K562 (cell line): ENCODE measurements around the gene MON1A. TPM values are rescaled to one million over a fixed set of nuclear protein-coding genes. Genes with fewer than 3 reads are reported as not detected.

Experiments used
- DEAF1 ChIP-seq: fragments of 450-650 bp; formaldehyde crosslinking; IDR thresholded peaks from 2 replicates; pipeline ENCODE4 v1.4.0; 2020; ENCODE audit warnings: mild to moderate bottlenecking, moderate library complexity
- EP400 ChIP-seq: fragments of 450-650 bp; IDR thresholded peaks from 2 replicates; pipeline ENCODE4 v1.6.1; 2017; ENCODE audit warnings: antibody characterized with exemption, mild to moderate bottlenecking, moderate library complexity
- OTX1 ChIP-seq: fragments of 450-650 bp; formaldehyde crosslinking; IDR thresholded peaks from 2 replicates; pipeline ENCODE4 v1.4.0; 2022; ENCODE audit warnings: mild to moderate bottlenecking
- RERE ChIP-seq: sonication (generic); formaldehyde crosslinking; IDR thresholded peaks from 2 replicates; pipeline ENCODE4 v1.8.0; 2023; ENCODE audit warnings: missing genetic modification reagents, mild to moderate bottlenecking, borderline replicate concordance
- TFAM ChIP-seq: fragments of 250-450 bp; sonication (Bioruptor Pico); conservative IDR thresholded peaks from 2 replicates; pipeline ENCODE4 v1.5.0; 2021; ENCODE audit warnings: mild to moderate bottlenecking, moderate library complexity
- ZNF165 ChIP-seq: fragments of 250-450 bp; sonication (Bioruptor Pico); IDR thresholded peaks from 2 replicates; pipeline ENCODE4 v1.4.0; 2020; ENCODE audit warnings: borderline replicate concordance
- ZNF384 ChIP-seq: IDR thresholded peaks from 2 replicates; pipeline ENCODE4 v1.6.1; 2012; ENCODE audit warnings: low read depth, low read length, improper control_type of control experiment
- polyA plus RNA-seq, 8 experiments: library from polyadenylated mRNA; depleted of rRNA in 4 of 8; stranded (reverse) in 5 of 8; unstranded in 3 of 8; fragments of >200 nt; fragmentation: Nextera tagmentation in 2 of 8; fragmentation: Illumina TruSeq in 1 of 8; extraction: Ambion mirVana in 2 of 8; extraction: Trizol in 1 of 8; gene quantifications; 2 replicates each; pipeline versions ENCODE4 v1.2.1 to v1.2.3, GENCODE V29; 2011 to 2014; ENCODE audit warnings: inconsistent platforms in 1 of 8, missing spikeins in 1 of 8
- total RNA-seq, 7 experiments: library from RNA; depleted of rRNA in 6 of 7; stranded (reverse); fragments of >200 nt in 6 of 7; fragmentation: Illumina TruSeq in 2 of 7; extraction: Trizol in 2 of 7; gene quantifications; 2 replicates each; pipeline versions ENCODE4 v1.2.1 to v1.2.3, GENCODE V29; 2011 to 2021; ENCODE audit warnings: low replicate concordance in 1 of 7
- TF ChIP-seq, protein P1 (sequence below): sonication (generic); formaldehyde crosslinking; IDR thresholded peaks from 2 replicates; pipeline ENCODE4 v1.8.0; 2022; ENCODE audit warnings: missing genetic modification reagents, mild to moderate bottlenecking, borderline replicate concordance

The MON1A gene
- total and polyA plus RNA-seq, 9 of the 15 experiments (the other 6 are each of a cell fraction or from before 2014, with no cell fraction given), result 1.1 to 13.8 (median 6.8) TPM

DNA sequence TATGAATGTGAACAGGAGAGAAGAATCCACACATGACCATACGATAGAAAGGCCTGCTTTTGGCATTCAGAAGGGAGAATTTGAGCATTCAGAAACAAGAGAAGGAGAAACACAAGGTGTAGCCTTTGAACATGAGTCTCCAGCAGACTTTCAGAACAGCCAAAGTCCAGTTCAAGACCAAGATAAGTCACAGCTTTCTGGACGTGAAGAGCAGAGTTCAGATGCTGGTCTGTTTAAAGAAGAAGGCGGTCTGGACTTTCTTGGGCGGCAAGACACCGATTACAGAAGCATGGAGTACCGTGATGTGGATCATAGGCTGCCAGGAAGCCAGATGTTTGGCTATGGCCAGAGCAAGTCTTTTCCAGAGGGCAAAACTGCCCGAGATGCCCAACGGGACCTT is 38.7 kb upstream of the MON1A start (continued):
- TF ChIP-seq RERE (CRISPR knock-in tag) (no peak), TFAM (CRISPR knock-in tag) (no peak), EP400 (no peak), ZNF384 (no peak), ZNF165 (CRISPR knock-in tag) (no peak), DEAF1 (CRISPR knock-in tag) (no peak), OTX1 (CRISPR knock-in tag) (no peak)
- TF ChIP-seq, protein P1, sequence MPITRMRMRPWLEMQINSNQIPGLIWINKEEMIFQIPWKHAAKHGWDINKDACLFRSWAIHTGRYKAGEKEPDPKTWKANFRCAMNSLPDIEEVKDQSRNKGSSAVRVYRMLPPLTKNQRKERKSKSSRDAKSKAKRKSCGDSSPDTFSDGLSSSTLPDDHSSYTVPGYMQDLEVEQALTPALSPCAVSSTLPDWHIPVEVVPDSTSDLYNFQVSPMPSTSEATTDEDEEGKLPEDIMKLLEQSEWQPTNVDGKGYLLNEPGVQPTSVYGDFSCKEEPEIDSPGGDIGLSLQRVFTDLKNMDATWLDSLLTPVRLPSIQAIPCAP (CRISPR knock-in tag), result no peak
